GM19351 (cell line): ENCODE results near the gene FCRL6.

ENCODE experiments used
- ATAC-seq: cut with Tn5 transposase; IDR thresholded peaks from one replicate; pipeline ENCODE4 v1.9.1; 2021; ENCODE audit warnings: mild to moderate bottlenecking, moderate library complexity; ENCODE audit not compliant: unreplicated experiment

FCRL6 gene

GRCh38 chr1:159859767-159860322 is 57.7 kb downstream of the FCRL6 start:
- no peak for ATAC-seq

- no peak for ATAC-seq
These were observed 58.3 kb downstream of the FCRL6 start for GRCh38 chr1:159860456-159860855.

- ATAC-seq, result no peak
These were observed 59.1 kb downstream of the FCRL6 start for GRCh38 chr1:159861218-159861617.

GRCh38 chr1:159862031-159862430 is 59.9 kb downstream of the FCRL6 start:
- ATAC-seq, result no peak

- no peak for ATAC-seq
These were observed 60.4 kb downstream of the FCRL6 start, which contains the start of gene VSIG8 for GRCh38 chr1:159862557-159862956. Gene VSIG8, minus strand, starts transcription at chr1:159862657. Its CDS starts 136 bp downstream, at chr1:159862521.

- no peak for ATAC-seq
These were observed 62.1 kb downstream of the FCRL6 start for GRCh38 chr1:159864262-159864661.
